Dermis blood vessel endothelial cell (primary cell): ENCODE results near the gene CLEC18C. TPM values are rescaled to one million over a fixed set of nuclear protein-coding genes. Genes with fewer than 3 reads are reported as not detected.
"Not testable (repeated sequence)": the region's sequence is repeated elsewhere in the genome, so short reads cannot be mapped to it uniquely, and the experiment has no call there.

ENCODE experiments used
- DNase-seq: peaks from one replicate; pipeline ENCODE4 v3.0.0; 2010
- total RNA-seq: library from RNA; depleted of rRNA; stranded (reverse); fragments of >200 nt; gene quantifications from 2 replicates; pipeline ENCODE4 v1.2.3, GENCODE V29; 2014

CLEC18C gene
- total RNA-seq = not detected in 2 replicates

DNA sequence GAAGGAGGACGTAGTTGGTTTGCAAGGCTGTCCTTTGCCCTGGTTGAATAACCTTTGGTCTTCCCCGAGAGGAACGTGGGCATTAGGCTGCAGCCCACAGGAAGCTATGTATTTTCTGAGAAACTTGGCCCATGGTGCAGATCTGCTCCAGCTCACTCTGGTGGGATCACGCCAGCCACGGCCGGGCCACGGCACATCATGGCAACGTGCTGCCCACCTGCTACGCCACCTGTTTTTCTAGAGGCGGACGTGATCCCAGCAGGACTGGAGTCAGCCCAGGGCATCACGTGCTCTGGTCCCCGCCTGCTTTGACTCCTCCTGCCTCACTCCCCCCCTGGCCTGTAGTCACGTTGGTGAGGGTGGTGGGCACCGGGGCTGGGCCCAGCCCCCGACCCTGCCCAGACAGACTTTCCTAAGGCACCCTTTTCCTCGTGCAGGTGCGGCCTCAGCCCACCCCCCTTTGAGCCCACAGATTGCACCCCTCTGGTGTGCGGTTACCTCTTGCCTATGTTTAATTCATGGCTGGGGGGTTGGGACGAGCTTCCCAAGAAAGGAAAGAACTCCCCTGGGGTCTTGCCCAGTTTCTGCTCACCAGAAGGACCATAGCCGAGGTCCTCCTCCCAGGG lies at the start of gene CLEC18C:
Gene CLEC18C (plus strand): TSS at position 576 of the 626 bp plus-strand sequence. CDS start 492 bp downstream, outside the sequence.
- DNase-seq = not testable (repeated sequence)

DNA sequence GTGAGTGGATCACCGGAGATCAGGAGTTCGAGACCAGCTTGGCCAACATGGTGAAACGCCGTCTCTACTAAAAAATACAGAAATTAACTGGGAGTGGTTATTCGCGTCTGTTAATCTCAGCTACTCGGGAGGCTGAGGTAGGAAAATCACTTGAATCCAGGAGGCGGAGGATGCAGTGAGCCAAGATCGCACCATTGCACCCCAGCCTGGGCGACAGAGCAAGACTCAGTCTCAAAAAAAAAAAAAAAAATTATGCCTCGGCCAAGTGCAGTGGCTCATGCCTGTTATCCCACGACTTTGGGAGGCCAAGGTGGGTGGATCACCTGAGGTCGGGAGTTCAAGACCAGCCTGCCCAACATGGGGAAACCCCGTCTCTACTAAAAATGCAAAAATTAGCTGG lies 49.8 kb upstream of the CLEC18C start:
- not testable (repeated sequence) for DNase-seq

DNA sequence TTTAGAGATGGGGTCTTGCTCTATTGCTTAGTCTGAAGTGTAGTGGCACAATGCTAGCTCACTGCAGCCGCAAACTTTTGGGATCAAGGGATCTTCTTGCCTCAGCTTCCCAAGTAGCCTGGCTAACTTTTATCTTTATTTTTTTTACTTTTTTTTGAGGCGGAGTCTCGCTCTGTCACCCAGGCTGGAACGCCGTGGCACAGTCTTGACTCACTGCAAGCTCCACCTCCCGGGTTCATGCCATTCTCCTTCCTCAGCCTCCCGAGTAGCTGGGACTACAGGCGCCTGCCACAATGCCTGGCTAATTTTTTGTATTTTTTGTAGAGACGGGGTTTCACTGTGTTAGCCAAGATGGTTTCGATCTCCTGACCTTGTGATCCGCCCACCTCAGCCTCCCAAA lies 47.4 kb upstream of the CLEC18C start:
- not testable (repeated sequence) for DNase-seq

DNA sequence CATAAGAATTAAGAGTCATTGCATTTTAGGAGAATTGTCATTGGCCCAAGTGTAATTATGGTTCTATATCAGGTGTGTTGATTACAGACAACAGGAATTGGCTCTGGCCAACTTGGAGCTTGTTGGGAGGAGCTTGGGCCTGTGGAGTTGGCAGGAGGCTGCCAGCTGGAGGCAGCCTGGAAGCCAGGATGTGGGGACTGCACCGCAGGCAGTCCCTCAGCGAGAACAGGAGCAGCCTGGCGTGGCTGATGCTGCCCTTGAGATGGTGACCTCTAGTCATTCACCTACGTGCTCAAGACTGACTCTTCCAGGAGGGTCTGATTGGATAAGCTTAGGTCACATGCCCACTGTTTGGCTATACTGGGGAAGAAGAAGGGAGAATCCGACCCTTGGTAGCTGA lies 45.9 kb upstream of the CLEC18C start:
- not testable (repeated sequence) for DNase-seq

DNA sequence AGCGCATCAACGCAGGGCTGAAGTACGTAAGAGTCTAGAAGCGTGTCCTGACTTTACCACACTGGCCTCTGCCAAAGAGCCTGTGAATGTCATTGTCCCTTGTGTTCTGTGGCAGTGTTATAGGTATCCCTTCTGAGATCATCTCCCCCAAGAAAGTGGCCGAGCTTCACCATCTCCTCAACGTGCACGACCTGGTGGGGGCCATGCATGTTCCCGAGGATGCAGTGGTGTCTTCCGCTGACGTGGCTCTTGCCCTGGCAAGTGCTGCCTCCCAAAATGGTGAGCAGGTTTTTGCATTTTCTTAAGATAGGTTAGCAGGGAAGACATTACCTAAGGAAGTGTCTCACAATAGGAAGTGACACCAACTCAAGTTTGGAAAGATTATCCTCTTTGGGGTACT lies 44.7 kb upstream of the CLEC18C start:
- not testable (repeated sequence) for DNase-seq

DNA sequence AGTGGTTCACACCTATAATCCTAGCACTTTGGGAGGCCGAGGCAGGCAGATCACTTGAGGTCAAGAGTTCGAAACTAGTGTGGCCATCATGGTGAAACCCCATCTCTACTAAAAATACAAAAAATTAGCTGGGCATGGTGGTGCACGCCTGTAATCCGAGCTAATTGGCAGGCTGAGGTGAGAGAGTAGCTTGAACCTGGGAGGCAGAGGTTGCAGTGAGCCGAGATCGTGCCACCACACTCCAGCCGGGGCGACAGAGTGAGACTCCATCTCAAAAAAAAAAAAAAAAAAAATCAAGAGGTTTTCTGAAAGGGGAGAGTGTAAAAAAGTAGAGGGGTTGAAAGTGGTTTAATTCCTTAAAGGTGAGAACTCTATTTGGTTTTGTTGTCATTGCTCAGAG lies 37.8 kb upstream of the CLEC18C start:
- DNase-seq = not testable (repeated sequence)

DNA sequence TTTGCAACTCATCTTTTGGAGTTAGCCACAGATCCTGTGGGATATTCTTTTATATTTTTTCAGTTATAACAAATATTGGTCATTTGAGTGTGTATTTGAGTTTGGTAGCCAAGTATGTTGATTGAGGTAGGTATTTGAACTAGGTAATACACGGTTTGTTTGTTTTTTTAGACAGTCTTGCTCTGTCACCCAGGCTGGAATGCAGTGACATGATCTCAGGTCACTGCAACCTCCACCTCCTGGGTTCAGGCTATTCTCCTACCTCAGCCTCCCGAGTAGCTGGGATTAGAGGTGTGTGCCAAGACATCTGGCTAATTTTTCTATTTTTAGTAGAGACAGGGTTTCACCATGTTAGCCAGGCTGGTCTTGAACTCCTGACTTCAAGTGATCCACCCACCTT lies 37.0 kb upstream of the CLEC18C start:
- not testable (repeated sequence) for DNase-seq

DNA sequence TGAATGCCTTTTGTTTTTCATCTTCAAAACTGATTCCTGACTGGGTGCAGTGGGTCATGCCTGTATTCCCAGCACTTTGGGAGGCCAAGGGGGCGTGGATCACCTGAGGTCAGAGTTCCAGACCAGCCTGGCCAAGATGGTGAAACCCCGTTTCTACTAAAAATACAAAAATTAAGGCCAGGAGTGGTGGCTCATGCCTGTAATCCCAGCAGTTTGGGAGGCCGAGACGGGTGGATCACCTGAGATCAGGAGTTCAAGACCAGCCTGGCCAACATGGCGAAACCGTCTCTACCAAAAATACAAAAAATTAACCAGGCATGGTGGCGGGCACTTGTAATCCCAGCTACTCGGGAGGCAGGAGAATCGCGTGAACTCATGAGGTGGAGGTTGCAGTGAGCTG lies 30.8 kb upstream of the CLEC18C start:
- DNase-seq = not testable (repeated sequence)

DNA sequence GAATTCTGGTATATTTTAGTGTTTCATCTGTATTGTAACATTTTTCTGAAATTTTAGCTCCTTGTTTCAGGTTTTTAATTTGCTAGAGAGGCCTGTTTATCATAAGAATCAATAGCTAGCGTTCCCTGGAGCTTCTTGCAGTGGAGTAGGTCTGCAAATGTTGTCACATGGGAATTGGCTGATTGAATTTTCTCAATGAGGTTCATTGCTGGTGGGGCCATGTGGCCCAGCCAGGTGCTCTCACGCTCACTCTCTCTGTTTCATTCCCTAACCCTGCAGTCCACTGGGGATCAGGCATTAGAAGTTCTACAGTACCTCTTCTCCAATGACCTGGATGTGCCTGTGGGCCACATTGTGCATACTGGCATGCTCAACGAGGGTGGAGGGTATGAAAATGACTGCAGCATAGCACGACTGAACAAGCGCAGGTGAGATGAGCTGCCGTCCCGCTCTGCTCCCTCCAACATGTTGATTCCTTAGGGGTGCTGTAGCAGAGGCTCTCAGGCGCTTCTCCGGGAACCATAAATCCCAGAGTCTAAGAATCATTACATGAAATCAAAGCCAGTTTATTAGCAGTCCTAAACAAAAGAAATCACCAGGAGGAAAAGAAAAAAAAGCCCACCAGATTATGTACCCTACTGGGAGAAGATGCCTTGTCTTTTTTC lies 30.2 kb upstream of the CLEC18C start:
- not testable (repeated sequence) for DNase-seq

DNA sequence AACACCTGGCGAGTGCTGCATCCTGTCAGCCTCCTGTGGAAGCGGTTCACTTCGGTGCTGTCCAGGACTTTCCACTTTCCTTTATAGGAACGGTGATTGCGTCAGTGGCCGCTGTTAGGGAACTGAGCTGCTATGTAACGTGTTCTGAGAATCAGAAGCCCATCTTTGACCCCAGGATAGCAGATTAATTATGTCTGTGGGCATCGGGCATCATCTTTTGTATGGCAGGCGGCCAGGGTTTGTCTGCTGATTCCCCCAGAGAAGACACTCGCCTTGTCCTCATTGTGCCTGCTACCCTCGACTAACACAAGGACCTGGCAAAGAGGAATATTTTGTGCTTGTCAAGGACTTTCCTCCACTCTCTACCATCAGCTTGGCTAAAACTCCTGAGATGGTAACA lies 25.7 kb upstream of the CLEC18C start:
- DNase-seq = not testable (repeated sequence)

DNA sequence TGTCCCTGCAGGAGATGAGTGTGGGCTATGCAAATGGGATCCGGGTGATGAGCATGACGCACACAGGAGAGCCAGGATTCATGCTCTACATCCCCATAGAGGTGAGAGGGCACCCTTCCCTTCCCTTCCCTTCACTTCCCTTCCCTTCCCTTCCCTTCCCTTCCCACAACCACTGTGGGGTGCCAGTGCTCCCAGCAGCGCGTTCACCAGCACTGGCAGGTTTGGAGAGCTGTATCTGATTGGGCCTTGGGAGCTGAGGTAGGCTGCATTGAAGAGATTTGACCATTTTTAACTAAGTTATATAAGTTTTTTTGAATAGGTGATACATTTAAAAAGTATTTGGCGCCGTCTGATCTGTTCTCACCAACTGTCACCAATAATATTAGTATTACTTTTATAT lies 25.1 kb upstream of the CLEC18C start:
- DNase-seq = not testable (repeated sequence)

DNA sequence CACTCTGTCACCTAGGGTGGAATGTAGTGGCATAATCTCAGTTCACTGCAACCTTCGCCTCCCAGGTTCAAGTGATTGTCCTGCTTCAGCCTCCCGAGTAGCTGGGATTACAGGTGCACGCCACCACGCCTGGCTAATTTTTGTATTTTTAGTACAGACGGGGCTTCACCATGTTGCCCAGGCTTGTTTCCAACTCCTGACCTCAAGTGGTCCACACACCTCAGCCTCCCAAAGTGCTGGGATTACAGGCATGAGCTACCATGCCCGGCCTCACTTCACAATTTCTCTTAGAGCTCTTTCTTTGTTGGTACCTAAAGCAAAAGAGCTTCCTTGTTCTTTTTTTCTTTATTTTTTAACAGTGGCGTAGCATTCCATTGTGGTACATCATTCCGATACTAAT lies 24.3 kb upstream of the CLEC18C start:
- not testable (repeated sequence) for DNase-seq

DNA sequence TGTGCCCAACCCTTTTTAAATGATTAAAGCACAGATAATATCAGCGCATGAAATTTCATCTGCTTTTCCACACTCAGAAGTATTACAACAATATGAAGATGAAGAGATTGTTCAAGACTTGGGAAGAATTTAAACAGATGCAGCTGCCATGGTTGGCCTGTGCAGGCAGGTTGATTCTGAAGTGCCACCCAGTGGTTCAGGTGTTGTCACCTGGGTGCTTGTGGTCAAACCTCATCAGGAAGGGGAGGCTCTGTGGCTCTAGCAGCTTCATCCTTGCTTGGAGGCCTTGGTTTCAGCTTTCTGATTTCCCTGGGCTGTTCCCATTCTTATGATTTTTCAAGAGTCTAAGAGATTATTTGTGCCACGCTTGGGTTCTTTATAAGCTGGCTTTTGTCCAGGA lies 22.2 kb upstream of the CLEC18C start:
- no peak for DNase-seq

DNA sequence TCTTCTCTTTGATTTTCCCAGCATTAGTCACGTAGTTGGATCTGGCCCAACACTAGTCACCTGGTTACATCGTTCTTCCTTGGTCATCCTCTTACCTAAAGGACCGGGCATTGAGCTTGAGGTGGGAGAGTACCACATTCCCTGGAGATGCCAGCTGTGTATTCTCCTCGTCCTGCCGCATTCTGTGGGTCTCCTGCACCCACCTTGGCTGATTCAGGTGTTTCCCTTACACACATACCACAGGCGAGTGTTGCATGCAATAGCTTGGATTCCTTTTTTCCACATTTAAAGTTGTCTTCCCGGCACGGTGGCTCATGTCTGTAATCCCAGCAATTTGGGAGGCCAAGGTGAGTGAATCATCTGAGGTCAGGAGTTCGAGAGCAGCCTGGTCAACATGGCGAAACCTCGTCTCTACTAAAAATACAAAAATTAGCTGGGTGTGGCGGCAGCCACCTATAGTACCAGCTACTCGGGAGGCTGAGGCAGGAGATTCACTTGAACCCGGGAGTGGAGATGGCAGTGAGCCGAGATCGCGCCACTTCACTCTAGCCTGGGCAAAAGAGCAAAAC lies 21.6 kb upstream of the CLEC18C start:
- DNase-seq = no peak

DNA sequence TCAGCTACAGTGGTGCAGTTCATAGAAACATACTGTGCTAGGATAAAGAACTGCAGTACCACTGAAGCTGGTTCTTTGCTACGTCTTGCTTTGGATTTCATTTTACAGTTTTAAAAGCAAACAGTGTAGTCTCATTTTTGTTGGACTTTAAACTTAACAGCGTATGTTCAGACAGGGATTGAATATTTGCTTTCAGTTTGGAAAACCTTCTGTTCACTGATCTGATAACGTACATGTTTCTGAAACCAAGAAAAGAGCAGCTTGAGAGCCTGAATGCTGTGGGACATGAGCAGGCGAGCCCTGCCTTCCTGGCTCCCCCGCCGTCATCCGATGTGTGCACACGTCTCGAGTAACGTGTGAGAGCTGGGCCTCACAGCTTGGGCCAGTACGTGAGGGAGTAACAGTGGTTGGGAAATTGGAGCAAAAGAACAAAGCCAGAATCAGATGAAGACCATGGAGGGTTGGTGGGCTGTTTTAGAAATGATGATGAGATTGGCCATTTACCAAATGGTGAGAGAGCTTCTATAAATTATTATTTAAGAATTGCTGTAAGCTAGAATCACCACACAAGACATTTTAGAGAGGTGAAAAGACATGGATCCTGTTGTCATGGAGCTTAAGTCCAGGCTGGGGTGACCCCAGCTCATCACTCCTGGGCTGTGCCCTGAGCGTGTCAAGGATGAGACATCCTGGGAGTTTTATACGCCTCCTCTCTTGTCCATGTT lies 20.8 kb upstream of the CLEC18C start:
- DNase-seq = no peak

DNA sequence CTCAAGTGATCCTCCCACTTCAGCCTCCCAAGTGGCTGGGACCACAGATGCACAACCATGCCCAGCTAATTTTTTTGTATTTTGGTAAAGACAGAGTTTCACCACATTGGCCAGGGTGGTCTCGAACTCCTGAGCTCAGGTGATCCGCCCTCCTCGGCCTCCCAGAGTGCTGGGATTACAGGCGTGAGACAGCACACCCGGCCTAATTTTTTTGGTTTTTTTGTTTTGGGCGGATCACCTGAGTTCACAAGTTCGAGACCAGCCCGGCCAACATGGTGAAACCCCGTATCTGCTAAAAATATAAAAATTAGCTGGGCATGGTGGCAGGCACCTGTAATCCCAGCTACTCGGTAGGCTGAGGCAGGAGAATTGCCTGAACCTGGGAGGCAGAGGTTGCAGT lies 18.9 kb upstream of the CLEC18C start:
- DNase-seq = not testable (repeated sequence)

DNA sequence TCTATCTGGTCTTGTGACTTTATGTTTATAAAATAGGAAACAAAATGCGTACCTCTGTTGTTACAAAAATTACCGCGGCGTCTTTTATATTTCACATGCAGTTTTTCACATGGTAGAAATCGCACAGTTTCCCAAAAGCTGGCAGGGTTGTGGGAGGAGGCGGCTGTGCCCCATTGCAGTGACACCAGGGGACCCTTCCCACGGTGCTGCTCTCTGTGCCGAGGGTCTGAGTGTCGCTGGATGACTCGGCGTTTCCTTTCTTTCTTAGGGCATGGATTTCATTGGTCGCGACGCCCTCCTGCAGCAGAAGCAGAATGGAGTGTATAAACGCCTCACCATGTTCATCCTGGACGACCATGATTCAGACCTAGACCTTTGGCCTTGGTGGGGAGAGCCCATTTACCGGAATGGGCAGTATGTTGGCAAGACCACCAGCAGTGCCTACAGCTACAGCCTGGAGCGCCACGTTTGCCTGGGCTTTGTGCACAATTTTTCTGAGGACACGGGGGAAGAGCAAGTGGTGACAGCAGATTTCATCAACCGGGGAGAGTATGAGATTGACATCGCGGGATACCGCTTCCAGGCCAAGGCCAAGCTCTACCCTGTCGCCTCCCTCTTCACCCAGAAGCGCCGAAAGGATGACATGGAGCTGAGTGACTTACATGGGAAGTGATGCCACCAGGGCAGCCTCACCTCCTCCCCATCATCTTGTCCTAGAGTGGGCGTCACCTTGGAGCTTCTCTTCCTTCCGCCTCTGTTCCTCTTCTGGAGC lies 17.2 kb upstream of the CLEC18C start:
- DNase-seq = no peak

DNA sequence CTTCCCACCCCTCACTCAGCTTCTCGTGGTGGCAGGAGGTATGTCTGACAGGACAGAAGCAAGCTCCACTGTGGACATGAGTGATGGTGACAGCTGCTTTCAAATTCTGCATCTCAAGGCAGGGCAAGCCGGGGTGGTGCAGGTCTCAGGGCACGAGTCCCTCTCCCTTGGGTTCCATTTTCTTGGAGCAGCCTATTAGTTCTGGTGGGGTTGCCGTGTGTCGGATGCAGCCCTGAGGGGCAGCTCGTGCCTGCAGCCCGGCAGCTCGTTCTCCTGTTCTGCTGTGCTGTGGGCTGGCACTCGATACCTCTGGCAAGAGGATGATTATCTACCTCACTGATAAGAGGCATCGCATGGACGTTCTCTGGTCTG lies 16.5 kb upstream of the CLEC18C start:
- DNase-seq = no peak

DNA sequence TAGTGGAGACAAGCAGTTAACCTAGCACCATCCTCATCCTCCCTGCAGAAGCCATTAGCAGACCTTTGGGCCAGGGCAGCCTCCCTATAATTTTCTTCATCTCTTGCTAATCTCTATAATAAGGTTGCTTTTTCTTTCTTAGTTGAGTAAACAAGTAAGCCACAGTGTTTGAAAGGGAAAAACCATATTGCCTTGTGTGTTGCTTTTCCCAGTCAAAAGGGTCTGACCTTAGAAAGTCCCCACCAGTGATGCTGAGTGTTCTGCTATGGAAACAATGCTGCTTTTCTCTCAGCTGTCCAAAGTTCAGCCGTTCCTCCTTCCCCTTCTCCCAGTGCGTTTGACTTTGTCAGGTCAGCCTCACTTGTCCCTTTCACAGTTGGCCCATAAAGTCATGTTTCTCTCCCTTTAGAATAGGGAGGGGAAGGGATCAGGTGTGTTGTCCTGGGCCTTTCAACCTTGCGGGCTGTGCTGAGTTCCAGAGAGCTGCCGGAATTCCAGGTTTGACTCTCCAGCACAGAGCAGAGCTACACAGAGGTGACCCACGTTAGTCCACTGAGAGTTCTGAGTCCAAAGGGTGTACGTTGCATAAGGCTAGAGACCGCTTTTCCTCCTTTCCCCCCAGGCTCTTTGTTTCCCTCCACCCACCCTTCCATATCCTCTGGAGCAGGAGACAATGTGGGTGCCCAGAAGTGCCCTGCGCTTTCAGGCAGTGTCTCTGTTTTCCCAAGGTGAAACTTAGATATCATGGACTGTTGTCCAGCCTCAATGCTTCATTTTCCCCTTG lies 15.9 kb upstream of the CLEC18C start:
- no peak for DNase-seq

DNA sequence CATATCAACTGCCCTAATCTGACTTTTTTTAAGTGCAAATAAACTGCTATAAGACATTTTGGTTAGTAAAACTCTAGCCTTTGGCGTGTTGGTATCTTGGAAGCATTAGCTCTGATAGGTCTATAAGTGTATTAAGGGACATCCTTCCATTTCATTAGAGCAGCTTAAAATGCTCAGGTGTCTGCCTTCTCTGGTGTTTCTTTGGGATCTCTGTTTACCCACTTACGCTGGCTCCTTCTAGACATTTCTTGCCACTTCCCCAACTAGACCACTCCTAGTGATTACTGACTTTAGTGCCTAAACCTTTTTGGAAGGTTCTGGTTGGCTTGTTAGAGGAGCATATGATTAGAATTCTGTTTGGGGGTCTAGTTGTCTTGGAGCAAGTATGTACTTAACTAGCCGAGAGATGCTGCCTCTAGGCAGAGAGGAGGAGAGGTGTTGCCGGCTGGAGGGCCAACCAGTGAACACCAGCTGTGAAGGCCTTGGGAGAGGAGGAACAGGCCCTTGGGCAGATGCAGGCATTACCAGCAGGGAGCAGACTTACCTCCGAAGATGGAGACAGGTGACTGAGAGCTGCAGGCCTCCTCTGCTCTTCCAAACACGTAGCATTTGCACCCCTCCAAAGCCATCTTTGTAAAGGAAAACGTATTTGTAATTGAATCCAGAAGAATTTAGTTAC lies 15.2 kb upstream of the CLEC18C start:
- DNase-seq = no peak
